Naive B cell (primary cell): ENCODE results near the gene BTF3. TPM values are rescaled to one million over a fixed set of nuclear protein-coding genes. Genes with fewer than 3 reads are reported as not detected.
"Not testable (repeated sequence)": the region's sequence is repeated elsewhere in the genome, so short reads cannot be mapped to it uniquely, and the experiment has no call there.

Experiments used
- ATAC-seq, 2 donors: fragments of 150-1000 bp; cut with Tn5 transposase; 2 replicates each; pipeline ENCODE4 v1.10.0; 2021; ENCODE audit warnings: low read depth in 2 of 2, mild to moderate bottlenecking in 2 of 2, moderate library complexity in 2 of 2
- DNase-seq: peaks from one replicate; pipeline ENCODE4 v3.0.0; 2022
- H3K27ac Mint-ChIP-seq, 6 donors: one replicate each; pipeline ENCODE4 v1.8.0; 2020 to 2022; ENCODE audit warnings: mild to moderate bottlenecking in 6 of 6, mixed read lengths in 6 of 6, moderate library complexity in 5 of 6, inconsistent platforms in 2 of 6
- H3K27me3 Mint-ChIP-seq, 3 donors: one replicate each; pipeline ENCODE4 v1.8.0; 2021 to 2022; ENCODE audit warnings: mixed read lengths in 3 of 3, mild to moderate bottlenecking in 1 of 3
- H3K36me3 Mint-ChIP-seq, 2 donors: one replicate each; pipeline ENCODE4 v1.8.0; 2020 to 2022; ENCODE audit warnings: mixed read lengths in 2 of 2, inconsistent platforms in 1 of 2, mild to moderate bottlenecking in 1 of 2
- H3K4me1 Mint-ChIP-seq, 3 donors: one replicate each; pipeline ENCODE4 v1.8.0; 2020 to 2022; ENCODE audit warnings: mixed read lengths in 3 of 3, inconsistent platforms in 1 of 3, mild to moderate bottlenecking in 1 of 3, moderate library complexity in 1 of 3
- H3K4me3 Mint-ChIP-seq, 8 donors: one replicate each; pipeline ENCODE4 v1.8.0; 2020 to 2022; ENCODE audit warnings: mild to moderate bottlenecking in 8 of 8, mixed read lengths in 8 of 8, moderate library complexity in 8 of 8, inconsistent platforms in 2 of 8
- H3K9me3 Mint-ChIP-seq, 7 donors: one replicate each; pipeline ENCODE4 v1.8.0; 2020 to 2022; ENCODE audit warnings: mixed read lengths in 7 of 7, mild to moderate bottlenecking in 5 of 7, inconsistent platforms in 2 of 7, moderate library complexity in 1 of 7
- polyA plus RNA-seq, 6 donors: library from polyadenylated mRNA; unstranded; fragments of 300-500 nt; fragmentation: Illumina TruSeq; gene quantifications; one replicate each; pipeline ENCODE4 v1.2.3, GENCODE V29; 2021; ENCODE audit warnings: low read depth in 6 of 6

Gene BTF3
- 100 to 1,000 TPM; 610 to 801 (median 671) TPM for polyA plus RNA-seq

- H3K27ac Mint-ChIP-seq: peak within 1 kb of the TSS; percentile 98 to 100 (median 99)
- peaks cover 6 to 10% (median 6%) of the 10 kb centered on the region in 3 donors for H3K27me3 Mint-ChIP-seq
- H3K4me1 Mint-ChIP-seq: peaks cover 19 to 38% (median 36%) of the 10 kb centered on the region in 3 donors
- H3K4me3 Mint-ChIP-seq: peak within 1 kb of the TSS; percentile 91 to 100 (median 98)
- H3K9me3 Mint-ChIP-seq: no peaks in the 10 kb centered on the region
- H3K36me3 Mint-ChIP-seq: peaks cover 11 to 17% of the 10 kb centered on the region in 2 donors
- DNase-seq (peak; percentile 94), ATAC-seq (peak; percentile 92 to 95)
Measured at GRCh38 chr5:73498057-73498992, at the start of gene BTF3. Gene BTF3, plus strand, starts transcription at chr5:73498442. Its CDS starts 226 bp downstream, at chr5:73498668.

- Mint-ChIP-seq H3K4me1 (peaks cover 11 to 19% (median 17%) of the 10 kb centered on the region in 3 donors), H3K9me3 (peaks cover 0 to 47% (median 23%) of the 10 kb centered on the region in 7 donors), H3K27ac (peak within 1 kb of the TSS; percentile 64 to 96 (median 90)), H3K36me3 (peaks cover 7 to 8% of the 10 kb centered on the region in 2 donors), H3K27me3 (peaks cover 47 to 71% (median 58%) of the 10 kb centered on the region in 3 donors), H3K4me3 (peak within 1 kb of the TSS; percentile 86 to 93 (median 90))
- DNase-seq (peak; percentile 40), ATAC-seq (peak; percentile 40 to 51)
Measured at GRCh38 chr5:73448463-73449136, 49.6 kb upstream of the BTF3 start, which contains the start of gene FOXD1. Gene FOXD1, minus strand, starts transcription at chr5:73448777. Its CDS starts 415 bp downstream, at chr5:73448362.

GRCh38 chr5:73450137-73450536 is 48.1 kb upstream of the BTF3 start:
- no peak for DNase-seq
- H3K4me3 Mint-ChIP-seq: peak overlapping the region in 2 of 8 donors; percentile 32 to 89
- H3K4me1 Mint-ChIP-seq: peaks cover 11 to 17% (median 17%) of the 10 kb centered on the region in 3 donors
- no peak for ATAC-seq
- H3K27ac Mint-ChIP-seq: peak overlapping the region in 4 of 6 donors; percentile 51 to 96 (median 78)
- H3K9me3 Mint-ChIP-seq: peaks cover 0 to 38% (median 17%) of the 10 kb centered on the region in 7 donors
- peaks cover 7 to 8% of the 10 kb centered on the region in 2 donors for H3K36me3 Mint-ChIP-seq
- H3K27me3 Mint-ChIP-seq: peaks cover 43 to 63% (median 54%) of the 10 kb centered on the region in 3 donors

GRCh38 chr5:73450672-73451223 is 47.5 kb upstream of the BTF3 start:
- no peak for ATAC-seq
- Mint-ChIP-seq H3K27ac (peak overlapping the region in 5 of 6 donors; percentile 51 to 96 (median 83)), H3K4me1 (peaks cover 11 to 17% (median 17%) of the 10 kb centered on the region in 3 donors), H3K27me3 (peaks cover 47 to 68% (median 57%) of the 10 kb centered on the region in 3 donors), H3K9me3 (peaks cover 0 to 36% (median 17%) of the 10 kb centered on the region in 7 donors), H3K4me3 (peak overlapping the region in 4 of 8 donors; percentile 51 to 89 (median 64)), H3K36me3 (peaks cover 7 to 9% of the 10 kb centered on the region in 2 donors)
- no peak for DNase-seq

GRCh38 chr5:73451224-73452130 is 46.8 kb upstream of the BTF3 start:
- H3K36me3 Mint-ChIP-seq: peaks cover 7 to 12% of the 10 kb centered on the region in 2 donors
- peak overlapping the region in 4 of 6 donors; percentile 73 to 96 (median 85) for H3K27ac Mint-ChIP-seq
- DNase-seq: peak; percentile 18
- H3K27me3 Mint-ChIP-seq: peaks cover 55 to 71% (median 60%) of the 10 kb centered on the region in 3 donors
- ATAC-seq: no peak
- peak overlapping the region in 4 of 8 donors; percentile 12 to 89 (median 42) for H3K4me3 Mint-ChIP-seq
- H3K4me1 Mint-ChIP-seq: peaks cover 11 to 16% (median 15%) of the 10 kb centered on the region in 3 donors
- peaks cover 0 to 42% (median 17%) of the 10 kb centered on the region in 7 donors for H3K9me3 Mint-ChIP-seq

- Mint-ChIP-seq H3K4me3 (peak overlapping the region in 2 of 8 donors; percentile 22 to 74), H3K36me3 (peaks cover 7 to 12% of the 10 kb centered on the region in 2 donors), H3K9me3 (peaks cover 0 to 48% (median 17%) of the 10 kb centered on the region in 7 donors), H3K27me3 (peaks cover 62 to 75% (median 66%) of the 10 kb centered on the region in 3 donors), H3K27ac (peak overlapping the region in 2 of 6 donors; percentile 79 to 92), H3K4me1 (peaks cover 11 to 12% (median 11%) of the 10 kb centered on the region in 3 donors)
- DNase-seq (no peak), ATAC-seq (no peak)
Measured at GRCh38 chr5:73452215-73452614, 46.0 kb upstream of the BTF3 start.

GRCh38 chr5:73454379-73455036 is 43.7 kb upstream of the BTF3 start:
- no peak overlapping the region for H3K27ac Mint-ChIP-seq
- peaks cover 0 to 41% (median 12%) of the 10 kb centered on the region in 7 donors for H3K9me3 Mint-ChIP-seq
- H3K4me3 Mint-ChIP-seq: peak overlapping the region in 1 of 8 donors; percentile 36
- peak; percentile 80 to 85 for ATAC-seq
- DNase-seq: peak; percentile 26
- H3K27me3 Mint-ChIP-seq: peaks cover 63 to 76% (median 72%) of the 10 kb centered on the region in 3 donors
- H3K36me3 Mint-ChIP-seq: peaks cover 7 to 12% of the 10 kb centered on the region in 2 donors
- peaks cover 0 to 7% (median 0%) of the 10 kb centered on the region in 3 donors for H3K4me1 Mint-ChIP-seq

GRCh38 chr5:73456462-73456861 is 41.8 kb upstream of the BTF3 start:
- Mint-ChIP-seq H3K27me3 (peaks cover 60 to 82% (median 77%) of the 10 kb centered on the region in 3 donors), H3K9me3 (peaks cover 0 to 26% (median 6%) of the 10 kb centered on the region in 7 donors)
- H3K4me1 Mint-ChIP-seq, H3K36me3 Mint-ChIP-seq, ATAC-seq, DNase-seq, H3K4me3 Mint-ChIP-seq, H3K27ac Mint-ChIP-seq: not testable (repeated sequence)

GRCh38 chr5:73459366-73459765 is 38.9 kb upstream of the BTF3 start:
- no peaks in the 10 kb centered on the region for H3K4me1 Mint-ChIP-seq
- H3K36me3 Mint-ChIP-seq: peaks cover 0 to 4% of the 10 kb centered on the region in 2 donors
- no peak overlapping the region for H3K27ac Mint-ChIP-seq
- H3K9me3 Mint-ChIP-seq: peaks cover 0 to 17% (median 4%) of the 10 kb centered on the region in 7 donors
- H3K4me3 Mint-ChIP-seq: no peak overlapping the region
- ATAC-seq (no peak), DNase-seq (no peak)
- H3K27me3 Mint-ChIP-seq: peaks cover 50 to 68% (median 68%) of the 10 kb centered on the region in 3 donors

- Mint-ChIP-seq H3K9me3 (peaks cover 0 to 17% (median 4%) of the 10 kb centered on the region in 7 donors), H3K27me3 (peaks cover 46 to 71% (median 62%) of the 10 kb centered on the region in 3 donors), H3K27ac (no peak overlapping the region), H3K4me1 (no peaks in the 10 kb centered on the region), H3K4me3 (no peak overlapping the region), H3K36me3 (peaks cover 0 to 4% of the 10 kb centered on the region in 2 donors)
- ATAC-seq (no peak), DNase-seq (no peak)
Measured at GRCh38 chr5:73460133-73460532, 38.1 kb upstream of the BTF3 start.

GRCh38 chr5:73464016-73464745 is 34.1 kb upstream of the BTF3 start:
- H3K27ac Mint-ChIP-seq: no peak overlapping the region
- peaks cover 37 to 66% (median 52%) of the 10 kb centered on the region in 3 donors for H3K27me3 Mint-ChIP-seq
- ATAC-seq (no peak), DNase-seq (no peak)
- H3K4me3 Mint-ChIP-seq: no peak overlapping the region
- H3K4me1 Mint-ChIP-seq: no peaks in the 10 kb centered on the region
- H3K36me3 Mint-ChIP-seq: peaks cover 0 to 8% of the 10 kb centered on the region in 2 donors
- H3K9me3 Mint-ChIP-seq: peaks cover 0 to 7% (median 2%) of the 10 kb centered on the region in 7 donors
